ENCODE measurements around the gene WDR4.

GRCh38 chr21:42799516-42799915, 79.8 kb downstream of the WDR4 start:
- TF ChIP-seq CTCF (IDR thresholded peaks at IDR 0.05; ENCODE audit: low read depth, low read length) = no peak
- no peak for TF ChIP-seq POLR2A (IDR thresholded peaks at IDR 0.05; ENCODE audit: extremely low read depth, insufficient read length)
